WTC11 (cell line): ENCODE data around the gene PRKAG2. TPM values are rescaled to one million over a fixed set of nuclear protein-coding genes. Genes with fewer than 3 reads are reported as not detected.
A peak's percentile ranks its signal among the peaks of the same experiment; 100 is the strongest.

ENCODE experiments used
- ATAC-seq: fragments of 200-7000 bp; cut with Tn5 transposase; 2 replicates; pipeline ENCODE4 v1.10.0; 2021; ENCODE audit warnings: mild to moderate bottlenecking, moderate library complexity
- CTCF ChIA-PET: fragments of 300-600 bp; sonication (Branson Sonifier 250); formaldehyde crosslinking; loops from one replicate; lab custom pipeline; 2021; ENCODE audit warnings: antibody characterized with exemption; lab: Charles Lee
- POLR2A ChIA-PET: fragments of 350-600 bp; sonication (Branson Sonifier 250); formaldehyde crosslinking; loops from one replicate; lab custom pipeline; 2021; ENCODE audit warnings: antibody characterized with exemption; lab: Charles Lee
- DNase-seq: peaks from one replicate; pipeline ENCODE4 v3.0.0; 2021; ENCODE audit warnings: low spot score
- H3K27ac Mint-ChIP-seq: 2 replicates; pipeline ENCODE4 v1.8.0; 2021; ENCODE audit warnings: mixed read lengths
- H3K27me3 Mint-ChIP-seq: 2 replicates; pipeline ENCODE4 v1.8.0; 2021; ENCODE audit warnings: low read depth, mild to moderate bottlenecking, moderate library complexity, mixed read lengths
- H3K36me3 Mint-ChIP-seq: 2 replicates; pipeline ENCODE4 v1.8.0; 2021; ENCODE audit warnings: mixed read lengths
- H3K4me1 Mint-ChIP-seq: 2 replicates; pipeline ENCODE4 v1.8.0; 2022; ENCODE audit warnings: mixed read lengths
- H3K4me3 Mint-ChIP-seq: 2 replicates; pipeline ENCODE4 v1.8.0; 2021; ENCODE audit warnings: mild to moderate bottlenecking, moderate library complexity, mixed read lengths
- H3K9me3 Mint-ChIP-seq: 2 replicates; pipeline ENCODE4 v1.8.0; 2021; ENCODE audit warnings: mixed read lengths
- FOXP1 ChIP-seq: sonication (generic); formaldehyde crosslinking; IDR thresholded peaks from 2 replicates; pipeline ENCODE4 v1.8.0; 2022; ENCODE audit warnings: missing genetic modification reagents, mild to moderate bottlenecking, moderate library complexity, borderline replicate concordance
- GRHL2 ChIP-seq: fragments of 250-450 bp; sonication (Bioruptor Pico); IDR thresholded peaks from 2 replicates; pipeline ENCODE4 v1.8.0; 2022; ENCODE audit warnings: mild to moderate bottlenecking, moderate library complexity; ENCODE audit not compliant: insufficient replicate concordance, severe bottlenecking
- IRF2 ChIP-seq: sonication (generic); formaldehyde crosslinking; IDR thresholded peaks from 2 replicates; pipeline ENCODE4 v1.8.0; 2022; ENCODE audit warnings: low read depth, missing genetic modification reagents, borderline replicate concordance
- JAZF1 ChIP-seq: fragments of 250-450 bp; sonication (Bioruptor Pico); IDR thresholded peaks from 2 replicates; pipeline ENCODE4 v1.9.0; 2021; ENCODE audit warnings: moderate library complexity, mild to moderate bottlenecking, inconsistent platforms
- MYBL2 ChIP-seq: sonication (generic); formaldehyde crosslinking; IDR thresholded peaks from 2 replicates; pipeline ENCODE4 v1.8.1; 2023; ENCODE audit warnings: mild to moderate bottlenecking, moderate library complexity, missing genetic modification reagents
- NFYB ChIP-seq: sonication (generic); formaldehyde crosslinking; conservative IDR thresholded peaks from 2 replicates; pipeline ENCODE4 v1.8.0; 2022; ENCODE audit warnings: low read depth, missing genetic modification reagents
- PRRX2 ChIP-seq: fragments of 250-450 bp; sonication (Bioruptor Pico); IDR thresholded peaks from 2 replicates; pipeline ENCODE4 v1.8.0; 2021; ENCODE audit warnings: mild to moderate bottlenecking
- TEAD1 ChIP-seq: sonication (generic); formaldehyde crosslinking; IDR thresholded peaks from 2 replicates; pipeline ENCODE4 v1.8.0; 2022; ENCODE audit warnings: mild to moderate bottlenecking, missing genetic modification reagents
- TP53 ChIP-seq: sonication (generic); formaldehyde crosslinking; IDR thresholded peaks from 2 replicates; pipeline ENCODE4 v1.8.1; 2023; ENCODE audit warnings: mild to moderate bottlenecking, missing genetic modification reagents
- ZNF138 ChIP-seq: sonication (generic); formaldehyde crosslinking; conservative IDR thresholded peaks from 2 replicates; pipeline ENCODE4 v1.8.1; 2022; ENCODE audit warnings: mild to moderate bottlenecking, moderate library complexity, missing genetic modification reagents
- total RNA-seq: library from RNA; stranded (reverse); gene quantifications from 3 replicates; pipeline ENCODE4 v1.2.3, GENCODE V29; 2021
- TF ChIP-seq, protein P1 (sequence below): sonication (generic); formaldehyde crosslinking; IDR thresholded peaks from 2 replicates; pipeline ENCODE4 v1.8.1; 2022; ENCODE audit warnings: low read depth, missing genetic modification reagents, borderline replicate concordance
- TF ChIP-seq, protein P2 (sequence below): sonication (generic); formaldehyde crosslinking; IDR thresholded peaks from 2 replicates; pipeline ENCODE4 v1.8.0; 2023; ENCODE audit warnings: missing genetic modification reagents, mild to moderate bottlenecking, borderline replicate concordance
- TF ChIP-seq, protein P3 (sequence below): sonication (generic); formaldehyde crosslinking; IDR thresholded peaks from 2 replicates; pipeline ENCODE4 v1.8.0; 2023; ENCODE audit warnings: mild to moderate bottlenecking, missing genetic modification reagents
- TF ChIP-seq, protein P4 (sequence below): sonication (generic); formaldehyde crosslinking; IDR thresholded peaks from 2 replicates; pipeline ENCODE4 v1.8.1; 2023; ENCODE audit warnings: mild to moderate bottlenecking, missing genetic modification reagents, moderate library complexity
- TF ChIP-seq, protein P5 (sequence below): sonication (generic); formaldehyde crosslinking; IDR thresholded peaks from 2 replicates; pipeline ENCODE4 v1.8.1; 2023; ENCODE audit warnings: mild to moderate bottlenecking, missing genetic modification reagents, borderline replicate concordance
- TF ChIP-seq, protein P6 (sequence below): sonication (generic); formaldehyde crosslinking; IDR thresholded peaks from 2 replicates; pipeline ENCODE4 v1.8.1; 2022; ENCODE audit warnings: mild to moderate bottlenecking, moderate library complexity, missing genetic modification reagents

PRKAG2 gene
- total RNA-seq, 1 experiment from 2014 or later: 20.3 TPM

DNA sequence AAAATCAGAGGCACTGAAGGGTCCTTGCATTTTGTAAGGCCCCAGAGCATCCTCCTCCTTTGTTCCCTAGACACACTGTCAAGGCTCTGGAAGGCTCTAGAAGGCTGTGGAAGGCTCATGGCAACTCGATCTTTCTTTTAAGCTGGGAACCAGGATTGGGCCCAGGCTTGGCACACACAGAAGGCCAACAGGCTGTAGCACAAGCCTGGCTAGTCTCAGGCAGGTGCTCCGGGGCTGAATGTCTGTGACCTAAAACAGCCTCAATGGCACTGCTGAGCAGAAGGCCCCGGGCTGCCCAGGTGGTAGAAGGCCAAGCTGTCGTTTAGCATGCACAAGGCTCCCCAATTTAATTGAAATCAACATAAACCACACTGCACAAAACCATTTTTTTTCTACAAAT is 55.7 kb downstream of the PRKAG2 start:
- no peak for ATAC-seq
- ChIA-PET POLR2A (no interaction called here), CTCF (no interaction called here)
- H3K27me3 Mint-ChIP-seq: no peaks in the 10 kb centered on the region
- H3K4me3 Mint-ChIP-seq: no peak overlapping the region
- no peak overlapping the region for H3K27ac Mint-ChIP-seq
- no peak for DNase-seq
- no peak for TF ChIP-seq FOXP1 (CRISPR knock-in tag)
- TF ChIP-seq TEAD1: no peak
- TF ChIP-seq JAZF1 (CRISPR knock-in tag): no peak
- TF ChIP-seq, protein P1, sequence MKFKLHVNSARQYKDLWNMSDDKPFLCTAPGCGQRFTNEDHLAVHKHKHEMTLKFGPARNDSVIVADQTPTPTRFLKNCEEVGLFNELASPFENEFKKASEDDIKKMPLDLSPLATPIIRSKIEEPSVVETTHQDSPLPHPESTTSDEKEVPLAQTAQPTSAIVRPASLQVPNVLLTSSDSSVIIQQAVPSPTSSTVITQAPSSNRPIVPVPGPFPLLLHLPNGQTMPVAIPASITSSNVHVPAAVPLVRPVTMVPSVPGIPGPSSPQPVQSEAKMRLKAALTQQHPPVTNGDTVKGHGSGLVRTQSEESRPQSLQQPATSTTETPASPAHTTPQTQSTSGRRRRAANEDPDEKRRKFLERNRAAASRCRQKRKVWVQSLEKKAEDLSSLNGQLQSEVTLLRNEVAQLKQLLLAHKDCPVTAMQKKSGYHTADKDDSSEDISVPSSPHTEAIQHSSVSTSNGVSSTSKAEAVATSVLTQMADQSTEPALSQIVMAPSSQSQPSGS: no peak
- TF ChIP-seq MYBL2 (CRISPR knock-in tag): no peak
- no peak for TF ChIP-seq PRRX2
- TF ChIP-seq, protein P2, sequence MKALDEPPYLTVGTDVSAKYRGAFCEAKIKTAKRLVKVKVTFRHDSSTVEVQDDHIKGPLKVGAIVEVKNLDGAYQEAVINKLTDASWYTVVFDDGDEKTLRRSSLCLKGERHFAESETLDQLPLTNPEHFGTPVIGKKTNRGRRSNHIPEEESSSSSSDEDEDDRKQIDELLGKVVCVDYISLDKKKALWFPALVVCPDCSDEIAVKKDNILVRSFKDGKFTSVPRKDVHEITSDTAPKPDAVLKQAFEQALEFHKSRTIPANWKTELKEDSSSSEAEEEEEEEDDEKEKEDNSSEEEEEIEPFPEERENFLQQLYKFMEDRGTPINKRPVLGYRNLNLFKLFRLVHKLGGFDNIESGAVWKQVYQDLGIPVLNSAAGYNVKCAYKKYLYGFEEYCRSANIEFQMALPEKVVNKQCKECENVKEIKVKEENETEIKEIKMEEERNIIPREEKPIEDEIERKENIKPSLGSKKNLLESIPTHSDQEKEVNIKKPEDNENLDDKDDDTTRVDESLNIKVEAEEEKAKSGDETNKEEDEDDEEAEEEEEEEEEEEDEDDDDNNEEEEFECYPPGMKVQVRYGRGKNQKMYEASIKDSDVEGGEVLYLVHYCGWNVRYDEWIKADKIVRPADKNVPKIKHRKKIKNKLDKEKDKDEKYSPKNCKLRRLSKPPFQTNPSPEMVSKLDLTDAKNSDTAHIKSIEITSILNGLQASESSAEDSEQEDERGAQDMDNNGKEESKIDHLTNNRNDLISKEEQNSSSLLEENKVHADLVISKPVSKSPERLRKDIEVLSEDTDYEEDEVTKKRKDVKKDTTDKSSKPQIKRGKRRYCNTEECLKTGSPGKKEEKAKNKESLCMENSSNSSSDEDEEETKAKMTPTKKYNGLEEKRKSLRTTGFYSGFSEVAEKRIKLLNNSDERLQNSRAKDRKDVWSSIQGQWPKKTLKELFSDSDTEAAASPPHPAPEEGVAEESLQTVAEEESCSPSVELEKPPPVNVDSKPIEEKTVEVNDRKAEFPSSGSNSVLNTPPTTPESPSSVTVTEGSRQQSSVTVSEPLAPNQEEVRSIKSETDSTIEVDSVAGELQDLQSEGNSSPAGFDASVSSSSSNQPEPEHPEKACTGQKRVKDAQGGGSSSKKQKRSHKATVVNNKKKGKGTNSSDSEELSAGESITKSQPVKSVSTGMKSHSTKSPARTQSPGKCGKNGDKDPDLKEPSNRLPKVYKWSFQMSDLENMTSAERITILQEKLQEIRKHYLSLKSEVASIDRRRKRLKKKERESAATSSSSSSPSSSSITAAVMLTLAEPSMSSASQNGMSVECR: no peak
- TF ChIP-seq, protein P3, sequence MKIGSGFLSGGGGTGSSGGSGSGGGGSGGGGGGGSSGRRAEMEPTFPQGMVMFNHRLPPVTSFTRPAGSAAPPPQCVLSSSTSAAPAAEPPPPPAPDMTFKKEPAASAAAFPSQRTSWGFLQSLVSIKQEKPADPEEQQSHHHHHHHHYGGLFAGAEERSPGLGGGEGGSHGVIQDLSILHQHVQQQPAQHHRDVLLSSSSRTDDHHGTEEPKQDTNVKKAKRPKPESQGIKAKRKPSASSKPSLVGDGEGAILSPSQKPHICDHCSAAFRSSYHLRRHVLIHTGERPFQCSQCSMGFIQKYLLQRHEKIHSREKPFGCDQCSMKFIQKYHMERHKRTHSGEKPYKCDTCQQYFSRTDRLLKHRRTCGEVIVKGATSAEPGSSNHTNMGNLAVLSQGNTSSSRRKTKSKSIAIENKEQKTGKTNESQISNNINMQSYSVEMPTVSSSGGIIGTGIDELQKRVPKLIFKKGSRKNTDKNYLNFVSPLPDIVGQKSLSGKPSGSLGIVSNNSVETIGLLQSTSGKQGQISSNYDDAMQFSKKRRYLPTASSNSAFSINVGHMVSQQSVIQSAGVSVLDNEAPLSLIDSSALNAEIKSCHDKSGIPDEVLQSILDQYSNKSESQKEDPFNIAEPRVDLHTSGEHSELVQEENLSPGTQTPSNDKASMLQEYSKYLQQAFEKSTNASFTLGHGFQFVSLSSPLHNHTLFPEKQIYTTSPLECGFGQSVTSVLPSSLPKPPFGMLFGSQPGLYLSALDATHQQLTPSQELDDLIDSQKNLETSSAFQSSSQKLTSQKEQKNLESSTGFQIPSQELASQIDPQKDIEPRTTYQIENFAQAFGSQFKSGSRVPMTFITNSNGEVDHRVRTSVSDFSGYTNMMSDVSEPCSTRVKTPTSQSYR: no peak
- TF ChIP-seq, protein P4, sequence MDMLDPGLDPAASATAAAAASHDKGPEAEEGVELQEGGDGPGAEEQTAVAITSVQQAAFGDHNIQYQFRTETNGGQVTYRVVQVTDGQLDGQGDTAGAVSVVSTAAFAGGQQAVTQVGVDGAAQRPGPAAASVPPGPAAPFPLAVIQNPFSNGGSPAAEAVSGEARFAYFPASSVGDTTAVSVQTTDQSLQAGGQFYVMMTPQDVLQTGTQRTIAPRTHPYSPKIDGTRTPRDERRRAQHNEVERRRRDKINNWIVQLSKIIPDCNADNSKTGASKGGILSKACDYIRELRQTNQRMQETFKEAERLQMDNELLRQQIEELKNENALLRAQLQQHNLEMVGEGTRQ (CRISPR knock-in tag): no peak
- TF ChIP-seq GRHL2 (CRISPR knock-in tag): no peak
- H3K4me1 Mint-ChIP-seq: peaks cover 4% of the 10 kb centered on the region; the same call in 1 of the 2 replicates
- H3K9me3 Mint-ChIP-seq: no peaks in the 10 kb centered on the region
- H3K36me3 Mint-ChIP-seq: no peaks in the 10 kb centered on the region

DNA sequence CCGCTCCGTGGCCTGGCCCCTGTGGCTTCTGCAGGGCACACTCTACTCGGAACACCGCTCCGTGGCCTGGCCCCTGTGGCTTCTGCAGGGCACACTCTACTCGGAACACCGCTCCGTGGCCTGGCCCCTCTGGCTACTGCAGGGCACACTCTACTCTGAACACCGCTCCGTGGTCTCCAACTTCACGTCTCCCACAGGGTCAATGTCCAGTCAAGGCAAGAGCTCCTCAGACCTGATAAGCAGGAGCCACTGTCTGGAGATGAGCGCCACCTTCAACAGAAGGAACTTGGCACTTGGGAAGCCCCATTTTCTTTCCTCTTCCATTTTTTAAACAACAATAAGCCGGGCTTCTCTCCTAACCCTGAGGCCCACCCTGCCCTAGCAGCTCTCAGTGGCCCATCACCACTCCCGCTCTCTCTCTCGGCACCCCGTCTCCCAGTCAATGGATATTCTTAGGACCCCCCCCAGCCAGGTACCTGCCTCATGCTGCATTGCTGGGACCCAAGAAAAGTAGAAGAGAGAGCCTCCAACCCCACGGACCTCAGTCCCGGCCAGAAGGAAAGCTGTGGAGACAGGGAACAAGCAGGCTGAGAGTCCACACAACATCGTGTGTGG is 56.3 kb downstream of the PRKAG2 start:
- Mint-ChIP-seq H3K4me1 (peaks cover 6% of the 10 kb centered on the region), H3K36me3 (no peaks in the 10 kb centered on the region), H3K9me3 (no peaks in the 10 kb centered on the region), H3K27me3 (peaks cover 3% of the 10 kb centered on the region), H3K27ac (peak overlapping the region; percentile 47; the same call in 1 of the 2 replicates), H3K4me3 (no peak overlapping the region)
- no peak for TF ChIP-seq NFYB (CRISPR knock-in tag)
- TF ChIP-seq IRF2 (CRISPR knock-in tag): no peak
- TF ChIP-seq, protein P5, sequence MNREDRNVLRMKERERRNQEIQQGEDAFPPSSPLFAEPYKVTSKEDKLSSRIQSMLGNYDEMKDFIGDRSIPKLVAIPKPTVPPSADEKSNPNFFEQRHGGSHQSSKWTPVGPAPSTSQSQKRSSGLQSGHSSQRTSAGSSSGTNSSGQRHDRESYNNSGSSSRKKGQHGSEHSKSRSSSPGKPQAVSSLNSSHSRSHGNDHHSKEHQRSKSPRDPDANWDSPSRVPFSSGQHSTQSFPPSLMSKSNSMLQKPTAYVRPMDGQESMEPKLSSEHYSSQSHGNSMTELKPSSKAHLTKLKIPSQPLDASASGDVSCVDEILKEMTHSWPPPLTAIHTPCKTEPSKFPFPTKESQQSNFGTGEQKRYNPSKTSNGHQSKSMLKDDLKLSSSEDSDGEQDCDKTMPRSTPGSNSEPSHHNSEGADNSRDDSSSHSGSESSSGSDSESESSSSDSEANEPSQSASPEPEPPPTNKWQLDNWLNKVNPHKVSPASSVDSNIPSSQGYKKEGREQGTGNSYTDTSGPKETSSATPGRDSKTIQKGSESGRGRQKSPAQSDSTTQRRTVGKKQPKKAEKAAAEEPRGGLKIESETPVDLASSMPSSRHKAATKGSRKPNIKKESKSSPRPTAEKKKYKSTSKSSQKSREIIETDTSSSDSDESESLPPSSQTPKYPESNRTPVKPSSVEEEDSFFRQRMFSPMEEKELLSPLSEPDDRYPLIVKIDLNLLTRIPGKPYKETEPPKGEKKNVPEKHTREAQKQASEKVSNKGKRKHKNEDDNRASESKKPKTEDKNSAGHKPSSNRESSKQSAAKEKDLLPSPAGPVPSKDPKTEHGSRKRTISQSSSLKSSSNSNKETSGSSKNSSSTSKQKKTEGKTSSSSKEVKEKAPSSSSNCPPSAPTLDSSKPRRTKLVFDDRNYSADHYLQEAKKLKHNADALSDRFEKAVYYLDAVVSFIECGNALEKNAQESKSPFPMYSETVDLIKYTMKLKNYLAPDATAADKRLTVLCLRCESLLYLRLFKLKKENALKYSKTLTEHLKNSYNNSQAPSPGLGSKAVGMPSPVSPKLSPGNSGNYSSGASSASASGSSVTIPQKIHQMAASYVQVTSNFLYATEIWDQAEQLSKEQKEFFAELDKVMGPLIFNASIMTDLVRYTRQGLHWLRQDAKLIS (CRISPR knock-in tag): no peak
- TF ChIP-seq PRRX2: no peak
- TF ChIP-seq ZNF138 (CRISPR knock-in tag): no peak
- no peak for TF ChIP-seq TP53 (CRISPR knock-in tag)
- TF ChIP-seq, protein P6, sequence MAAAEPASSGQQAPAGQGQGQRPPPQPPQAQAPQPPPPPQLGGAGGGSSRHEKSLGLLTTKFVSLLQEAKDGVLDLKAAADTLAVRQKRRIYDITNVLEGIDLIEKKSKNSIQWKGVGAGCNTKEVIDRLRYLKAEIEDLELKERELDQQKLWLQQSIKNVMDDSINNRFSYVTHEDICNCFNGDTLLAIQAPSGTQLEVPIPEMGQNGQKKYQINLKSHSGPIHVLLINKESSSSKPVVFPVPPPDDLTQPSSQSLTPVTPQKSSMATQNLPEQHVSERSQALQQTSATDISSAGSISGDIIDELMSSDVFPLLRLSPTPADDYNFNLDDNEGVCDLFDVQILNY: no peak
- CTCF ChIA-PET: no interaction called here
- no peak for DNase-seq
- ATAC-seq: no peak
- POLR2A ChIA-PET: no interaction called here
